Fibroblast of skin of right biceps (primary cell): ENCODE data around the gene ZNF451.
A peak's percentile ranks its signal among the peaks of the same experiment; 100 is the strongest.
"Not testable (repeated sequence)": the region's sequence is repeated elsewhere in the genome, so short reads cannot be mapped to it uniquely, and the experiment has no call there.

Source experiments
- DNase-seq: peaks from one replicate; pipeline ENCODE4 v3.0.0-alpha.2; 2013

The ZNF451 gene

GRCh38 chr6:57090458-57091067 lies 575 bp downstream of the ZNF451 start:
- not testable (repeated sequence) for DNase-seq

- DNase-seq, result not testable (repeated sequence)
These were observed 1.4 kb downstream of the ZNF451 start for GRCh38 chr6:57091375-57091774.

GRCh38 chr6:57094689-57095088 lies 4.7 kb downstream of the ZNF451 start:
- no peak for DNase-seq

- peak; percentile 27 for DNase-seq
These were observed 7.6 kb downstream of the ZNF451 start for GRCh38 chr6:57097596-57097995.

GRCh38 chr6:57102976-57103375 lies 13.0 kb downstream of the ZNF451 start:
- peak; percentile 18 for DNase-seq

GRCh38 chr6:57104336-57104735 lies 14.3 kb downstream of the ZNF451 start:
- DNase-seq, result no peak

GRCh38 chr6:57106990-57107389 lies 17.0 kb downstream of the ZNF451 start:
- DNase-seq, result no peak

GRCh38 chr6:57108691-57109090 lies 18.7 kb downstream of the ZNF451 start:
- DNase-seq, result no peak

GRCh38 chr6:57109880-57110279 lies 19.9 kb downstream of the ZNF451 start:
- peak; percentile 8 for DNase-seq

- no peak for DNase-seq
These were observed 23.1 kb downstream of the ZNF451 start for GRCh38 chr6:57113105-57113504.

- no peak for DNase-seq
These were observed 26.8 kb downstream of the ZNF451 start for GRCh38 chr6:57116776-57117175.

- DNase-seq, result no peak
These were observed 27.8 kb downstream of the ZNF451 start for GRCh38 chr6:57117796-57118195.

GRCh38 chr6:57123111-57123510 lies 33.1 kb downstream of the ZNF451 start:
- no peak for DNase-seq

GRCh38 chr6:57127763-57128162 lies 37.8 kb downstream of the ZNF451 start:
- DNase-seq, result no peak

- no peak for DNase-seq
These were observed 40.7 kb downstream of the ZNF451 start for GRCh38 chr6:57130661-57131177.

GRCh38 chr6:57134954-57135353 lies 45.0 kb downstream of the ZNF451 start:
- no peak for DNase-seq

- no peak for DNase-seq
These were observed 45.9 kb downstream of the ZNF451 start for GRCh38 chr6:57135885-57136284.

- no peak for DNase-seq
These were observed 47.4 kb downstream of the ZNF451 start for GRCh38 chr6:57137350-57137749.

- no peak for DNase-seq
These were observed 48.0 kb downstream of the ZNF451 start for GRCh38 chr6:57138026-57138425.

GRCh38 chr6:57141451-57142177 lies 51.6 kb downstream of the ZNF451 start:
- DNase-seq, result no peak

GRCh38 chr6:57142178-57142525 lies 52.2 kb downstream of the ZNF451 start:
- no peak for DNase-seq

GRCh38 chr6:57143690-57144089 lies 53.7 kb downstream of the ZNF451 start:
- no peak for DNase-seq

GRCh38 chr6:57147401-57147800 lies 57.4 kb downstream of the ZNF451 start:
- no peak for DNase-seq
